OCI-LY7 (cell line): Measurements from ENCODE around the gene ANKZF1. TPM values are rescaled to one million over a fixed set of nuclear protein-coding genes. Genes with fewer than 3 reads are reported as not detected.

Experiments
- BruUV-seq: library from RNA; stranded (reverse); fragments of 400-500 nt; replicated peaks from 2 replicates; lab custom pipeline; 2021; lab: Mats Ljungman, UMichigan
- CTCF ChIA-PET: fragments of 300-600 bp; sonication (Branson Sonifier 250); formaldehyde crosslinking; loops from one replicate; lab custom pipeline; 2022; ENCODE audit warnings: antibody characterized with exemption; ENCODE audit not compliant: unreplicated experiment; lab: Charles Lee
- POLR2A ChIA-PET: fragments of 300-600 bp; sonication (Branson Sonifier 250); formaldehyde crosslinking; loops from one replicate; lab custom pipeline; 2022; ENCODE audit warnings: antibody characterized with exemption; lab: Charles Lee
- DNase-seq: peaks from one replicate; pipeline ENCODE4 v3.0.0-alpha.2; 2015; ENCODE audit warnings: low spot score
- H2AFZ ChIP-seq: fragments of 200-600 bp; sonication (generic), shearing (Covaris generic); 2 replicates; pipeline ENCODE4 v1.6.1; 2014; ENCODE audit warnings: mild to moderate bottlenecking, antibody characterized with exemption, low read length, moderate library complexity
- H3K27ac ChIP-seq: fragments of 200-600 bp; sonication (generic); 2 replicates; pipeline ENCODE4 v1.5.1; 2014; ENCODE audit warnings: mixed run types, low read depth, mild to moderate bottlenecking, moderate library complexity, low read length, inconsistent platforms; ENCODE audit not compliant: poor library complexity, severe bottlenecking
- H3K36me3 ChIP-seq: fragments of 200-600 bp; sonication (generic); 2 replicates; pipeline ENCODE4 v1.6.1; 2014; ENCODE audit warnings: mild to moderate bottlenecking, antibody characterized with exemption, low read length, moderate library complexity, mixed read lengths; ENCODE audit not compliant: insufficient read depth
- H3K4me1 ChIP-seq: fragments of 200-600 bp; sonication (generic); 2 replicates; pipeline ENCODE4 v1.5.1; 2014; ENCODE audit warnings: mild to moderate bottlenecking, low read length; ENCODE audit not compliant: insufficient read depth, poor library complexity, severe bottlenecking
- H3K4me2 ChIP-seq: fragments of 200-600 bp; sonication (generic); 2 replicates; pipeline ENCODE4 v1.6.1; 2014; ENCODE audit warnings: mild to moderate bottlenecking, low read length
- H3K4me3 ChIP-seq: fragments of 200-600 bp; sonication (generic); 2 replicates; pipeline ENCODE4 v1.5.1; 2014; ENCODE audit warnings: mild to moderate bottlenecking, low read depth, low read length; ENCODE audit not compliant: poor library complexity, severe bottlenecking
- H3K79me2 ChIP-seq: fragments of 200-600 bp; sonication (generic); 2 replicates; pipeline ENCODE4 v1.6.1; 2016; ENCODE audit warnings: low read depth, mild to moderate bottlenecking, low read length, moderate library complexity, mixed read lengths; ENCODE audit not compliant: insufficient read depth
- H3K9me2 ChIP-seq: fragments of 200-600 bp; sonication (generic); 2 replicates; pipeline ENCODE4 v1.6.1; 2016; ENCODE audit warnings: mild to moderate bottlenecking, low read length, mixed read lengths; ENCODE audit not compliant: insufficient read depth
- H3K9me3 ChIP-seq: fragments of 200-600 bp; sonication (generic); 2 replicates; pipeline ENCODE4 v1.6.1; 2014; ENCODE audit warnings: mild to moderate bottlenecking, mixed run types, low read length, mixed read lengths
- H4K20me1 ChIP-seq: fragments of 200-600 bp; sonication (generic); 2 replicates; pipeline ENCODE4 v1.6.1; 2014; ENCODE audit warnings: mild to moderate bottlenecking, antibody characterized with exemption, low read length, moderate library complexity, mixed read lengths; ENCODE audit not compliant: insufficient read depth
- CTCF ChIP-seq: fragments of 200-600 bp; sonication (generic); conservative IDR thresholded peaks from 2 replicates; pipeline ENCODE4 v1.5.1; 2014; ENCODE audit warnings: mild to moderate bottlenecking, antibody characterized with exemption, low read length, moderate library complexity, mixed read lengths
- EZH2phosphoT487 ChIP-seq: fragments of 200-600 bp; sonication (generic); IDR thresholded peaks from 2 replicates; pipeline ENCODE4 v1.6.1; 2018; ENCODE audit warnings: low read depth, borderline replicate concordance, mild to moderate bottlenecking, mixed run types, antibody characterized with exemption, low read length, moderate library complexity, mixed read lengths
- intact Hi-C: fragments of 100-400 bp; cut with micrococcal nuclease; formaldehyde crosslinking; loops from one replicate; pipeline ENCODE4 v1.10.0; 2022; ENCODE audit not compliant: unreplicated experiment
- total RNA-seq, 2 experiments: library from RNA; depleted of rRNA in 1 of 2; stranded (reverse); fragments of >200 nt in 1 of 2; shearing (Covaris generic) in 1 of 2; gene quantifications; 2 replicates each; pipeline ENCODE4 v1.2.3, GENCODE V29; 2014 to 2022

ANKZF1 gene
- total RNA-seq, 2 experiments from 2014 or later, result 57.8 to 82.4 TPM

GRCh38 chr2:219284501-219285372 is 55.1 kb downstream of the ANKZF1 start:
- no peaks in the 10 kb centered on the region for H3K9me2 ChIP-seq
- CTCF ChIA-PET, result no interaction called here
- H3K9me3 ChIP-seq, result no peaks in the 10 kb centered on the region
- H4K20me1 ChIP-seq, result peaks cover 5% of the 10 kb centered on the region
- no peak overlapping the region for H3K4me2 ChIP-seq
- no peak overlapping the region for H3K4me3 ChIP-seq
- H3K79me2 ChIP-seq, result peaks cover 12% of the 10 kb centered on the region; the same call in 1 of the 2 replicates
- BruUV-seq, result no TSS peak
- H2AFZ ChIP-seq, result no peak overlapping the region
- intact Hi-C loops, result no loop called here
- no peak overlapping the region for H3K27ac ChIP-seq
- TF ChIP-seq CTCF, result no peak
- TF ChIP-seq EZH2phosphoT487, result no peak
- peaks cover 54% of the 10 kb centered on the region for H3K36me3 ChIP-seq
- peaks cover 16% of the 10 kb centered on the region for H3K4me1 ChIP-seq
- POLR2A ChIA-PET, result interaction anchor here (2.2 kb wide), 1 partner anchor 10 kb away, joined by 5 read pairs; no protein-coding TSS in a partner anchor
- no peak for DNase-seq

GRCh38 chr2:219285373-219285735 is 55.7 kb downstream of the ANKZF1 start:
- H3K9me3 ChIP-seq, result no peaks in the 10 kb centered on the region
- H3K4me3 ChIP-seq, result no peak overlapping the region
- no peak for TF ChIP-seq EZH2phosphoT487
- no peak for TF ChIP-seq CTCF
- H2AFZ ChIP-seq, result no peak overlapping the region
- ChIA-PET CTCF (no interaction called here), POLR2A (interaction anchor here (0.6 to 2.2 kb wide), 2 partner anchors 10 to 33 kb away, joined by 5 to 7 read pairs; no protein-coding TSS in a partner anchor)
- H3K36me3 ChIP-seq, result peaks cover 53% of the 10 kb centered on the region
- no peak for DNase-seq
- peaks cover 7% of the 10 kb centered on the region; the same call in 1 of the 2 replicates for H3K79me2 ChIP-seq
- no peaks in the 10 kb centered on the region for H3K9me2 ChIP-seq
- H4K20me1 ChIP-seq, result peaks cover 1% of the 10 kb centered on the region
- H3K4me1 ChIP-seq, result peaks cover 11% of the 10 kb centered on the region
- H3K4me2 ChIP-seq, result no peak overlapping the region
- H3K27ac ChIP-seq, result no peak overlapping the region
- intact Hi-C loops, result no loop called here
- BruUV-seq, result no TSS peak

- H2AFZ ChIP-seq, result no peak overlapping the region
- H3K4me2 ChIP-seq, result no peak overlapping the region
- H3K27ac ChIP-seq, result no peak overlapping the region
- peaks cover 47% of the 10 kb centered on the region for H3K36me3 ChIP-seq
- peaks cover under 1% of the 10 kb centered on the region; the same call in 1 of the 2 replicates for H3K79me2 ChIP-seq
- no peaks in the 10 kb centered on the region for H4K20me1 ChIP-seq
- H3K4me1 ChIP-seq, result peaks cover 5% of the 10 kb centered on the region
- POLR2A ChIA-PET, result interaction anchor here (0.6 to 2.2 kb wide), 2 partner anchors 9 to 33 kb away, joined by 5 to 7 read pairs; no protein-coding TSS in a partner anchor
- DNase-seq, result no peak
- TF ChIP-seq CTCF (no peak), EZH2phosphoT487 (no peak)
- no TSS peak for BruUV-seq
- H3K9me2 ChIP-seq, result no peaks in the 10 kb centered on the region
- H3K9me3 ChIP-seq, result no peaks in the 10 kb centered on the region
- CTCF ChIA-PET, result no interaction called here
- no peak overlapping the region for H3K4me3 ChIP-seq
- intact Hi-C loops, result no loop called here
Measured at GRCh38 chr2:219285894-219286425, 56.4 kb downstream of the ANKZF1 start.
